GDM1 (cell line): Measurements from ENCODE around the gene PYROXD2.

Source experiments
- DNase-seq: peaks from one replicate; lab custom pipeline; 2025; lab: John Stamatoyannopoulos, UW

Gene PYROXD2

GRCh38 chr10:98414932-98415730 is at the start of gene PYROXD2:
PYROXD2 (minus strand) TSS chr10:98415182; CDS start chr10:98415135, 47 bp downstream.
- no peak for DNase-seq

- DNase-seq = peak; percentile 9
These were observed 49.2 kb upstream of the PYROXD2 start for GRCh38 chr10:98463976-98464754.

- no peak for DNase-seq
These were observed 48.0 kb upstream of the PYROXD2 start for GRCh38 chr10:98463016-98463415.

GRCh38 chr10:98461500-98461842 is 46.5 kb upstream of the PYROXD2 start:
- no peak for DNase-seq

- DNase-seq = no peak
These were observed 46.0 kb upstream of the PYROXD2 start for GRCh38 chr10:98460837-98461499.

- DNase-seq = no peak
These were observed 44.1 kb upstream of the PYROXD2 start for GRCh38 chr10:98458809-98459784.

- DNase-seq = no peak
These were observed 42.7 kb upstream of the PYROXD2 start for GRCh38 chr10:98457721-98458120.

- no peak for DNase-seq
These were observed 41.9 kb upstream of the PYROXD2 start for GRCh38 chr10:98456686-98457482.

GRCh38 chr10:98456043-98456570 is 41.1 kb upstream of the PYROXD2 start:
- no peak for DNase-seq

GRCh38 chr10:98453729-98454128 is 38.7 kb upstream of the PYROXD2 start:
- DNase-seq = no peak

- no peak for DNase-seq
These were observed 35.6 kb upstream of the PYROXD2 start for GRCh38 chr10:98450618-98451017.

GRCh38 chr10:98449287-98449686 is 34.3 kb upstream of the PYROXD2 start:
- DNase-seq = no peak

GRCh38 chr10:98446661-98447221 is 31.8 kb upstream of the PYROXD2 start, which contains the start of gene HPS1:
HPS1 (minus strand) TSS chr10:98446935; CDS start chr10:98443240, 3,695 bp downstream.
- peak; percentile 69 for DNase-seq

- no peak for DNase-seq
These were observed 31.2 kb upstream of the PYROXD2 start for GRCh38 chr10:98446151-98446660.

GRCh38 chr10:98445200-98445812 is 30.3 kb upstream of the PYROXD2 start:
- no peak for DNase-seq

- DNase-seq = no peak
These were observed 29.5 kb upstream of the PYROXD2 start for GRCh38 chr10:98444314-98445006.

- no peak for DNase-seq
These were observed 23.7 kb upstream of the PYROXD2 start for GRCh38 chr10:98438715-98439114.

GRCh38 chr10:98436704-98437103 is 21.7 kb upstream of the PYROXD2 start:
- DNase-seq = no peak

GRCh38 chr10:98435178-98435577 is 20.2 kb upstream of the PYROXD2 start:
- no peak for DNase-seq
